Measurements from ENCODE around the gene FERMT3. TPM values are rescaled to one million over a fixed set of nuclear protein-coding genes. Genes with fewer than 3 reads are reported as not detected.
A peak's percentile ranks its signal among the peaks of the same experiment; 100 is the strongest.

The FERMT3 gene
- polyA plus RNA-seq, 1 of the 3 experiments (the other 2 are of a cell fraction): 1.4 TPM

- TF ChIP-seq REST (IDR thresholded peaks at IDR 0.05; ENCODE audit: low read depth, low read length) (no peak), FOXM1 (IDR thresholded peaks at IDR 0.05; ENCODE audit: low read depth) (no peak), MAX (IDR thresholded peaks at IDR 0.05; ENCODE audit: low read depth) (peak; percentile 73), FOXJ3 (CRISPR knock-in tag; IDR thresholded peaks at IDR 0.05) (no peak), IRF3 (IDR thresholded peaks at IDR 0.05; ENCODE audit: low read depth, low read length) (no peak), RFX5 (IDR thresholded peaks at IDR 0.05; ENCODE audit: low read length) (no peak), NFIC (IDR thresholded peaks at IDR 0.05; ENCODE audit: borderline replicate concordance) (no peak), CHD2 (IDR thresholded peaks at IDR 0.05; ENCODE audit: low read length, partially characterized antibody) (no peak), JUND (IDR thresholded peaks at IDR 0.05) (no peak), POLR2AphosphoS5 (IDR thresholded peaks at IDR 0.05; ENCODE audit: low read depth, low read length) (peak; percentile 91), USF1 (IDR thresholded peaks at IDR 0.05; ENCODE audit: borderline replicate concordance, low read depth) (no peak), TEAD4 (IDR thresholded peaks at IDR 0.05; ENCODE audit: borderline replicate concordance, insufficient read depth) (no peak), USF2 (IDR thresholded peaks at IDR 0.05; ENCODE audit: borderline replicate concordance, low read depth, low read length) (no peak), RAD21 (IDR thresholded peaks at IDR 0.05; ENCODE audit: low read length) (no peak), TCF12 (IDR thresholded peaks at IDR 0.05) (no peak), CTCF (IDR thresholded peaks at IDR 0.05) (peak; percentile 16)
Observed at GRCh38 chr11:64225608-64226506, 19.3 kb downstream of the FERMT3 start, which contains the start of the genes NUDT22 and TRPT1 (continued).

All from SK-N-SH (cell line).